Forelimb muscle (tissue), 1 donor: Measurements from ENCODE around the gene ZKSCAN8. TPM values are rescaled to one million over a fixed set of nuclear protein-coding genes. Genes with fewer than 3 reads are reported as not detected.

Experiments used
- DNase-seq: peaks from one replicate; pipeline ENCODE4 v3.0.0-alpha.2; 2013; ENCODE audit warnings: low read depth
- polyA plus RNA-seq: library from polyadenylated mRNA; unstranded; fragments of 120-200 nt; gene quantifications from one replicate; pipeline ENCODE4 v1.2.1, GENCODE V29; 2013; ENCODE audit not compliant: insufficient read length

ZKSCAN8 gene
- polyA plus RNA-seq, 1 donor: 22.1 TPM

DNA sequence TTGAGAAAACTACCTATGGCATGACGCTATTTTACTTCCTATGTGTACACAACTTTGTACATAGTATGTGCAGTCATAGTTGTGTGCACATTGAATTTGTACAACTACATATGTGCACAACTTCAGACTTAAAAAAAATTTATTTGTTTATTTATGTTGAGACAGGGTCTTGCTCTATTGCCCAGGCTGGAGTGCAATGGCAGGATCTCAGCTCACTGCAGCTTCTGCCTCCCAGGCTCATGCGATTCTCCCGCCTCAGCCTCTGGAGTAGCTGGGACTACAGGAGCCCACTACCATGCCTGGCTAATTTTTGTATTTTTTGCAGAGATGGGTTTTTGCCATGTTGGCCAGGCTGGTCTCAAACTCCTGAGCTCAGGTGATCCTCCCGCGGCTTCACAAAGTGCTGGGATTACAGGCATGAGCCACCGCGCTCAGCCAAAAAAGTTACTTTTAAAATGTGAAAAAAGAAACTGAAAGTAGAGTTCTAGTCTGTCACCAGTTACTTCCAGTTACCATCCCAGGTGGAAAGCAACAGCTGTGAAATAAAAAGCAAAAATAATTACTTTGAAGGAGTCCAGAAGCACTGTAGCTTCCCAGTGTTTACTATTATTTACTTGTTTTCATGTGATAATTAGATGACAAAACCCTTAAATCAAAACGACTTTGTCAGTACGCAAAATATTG lies 1.7 kb upstream of the ZKSCAN8 start:
- no peak for DNase-seq

- no peak for DNase-seq
Measured at GRCh38 chr6:28140616-28141015, 1.1 kb upstream of the ZKSCAN8 start.

- DNase-seq: no peak
Measured at GRCh38 chr6:28142446-28142845, 763 bp downstream of the ZKSCAN8 start.

- DNase-seq: no peak
Measured at GRCh38 chr6:28145231-28145630, 3.5 kb downstream of the ZKSCAN8 start.

- DNase-seq: no peak
Measured at GRCh38 chr6:28152531-28152930, 10.8 kb downstream of the ZKSCAN8 start.

DNA sequence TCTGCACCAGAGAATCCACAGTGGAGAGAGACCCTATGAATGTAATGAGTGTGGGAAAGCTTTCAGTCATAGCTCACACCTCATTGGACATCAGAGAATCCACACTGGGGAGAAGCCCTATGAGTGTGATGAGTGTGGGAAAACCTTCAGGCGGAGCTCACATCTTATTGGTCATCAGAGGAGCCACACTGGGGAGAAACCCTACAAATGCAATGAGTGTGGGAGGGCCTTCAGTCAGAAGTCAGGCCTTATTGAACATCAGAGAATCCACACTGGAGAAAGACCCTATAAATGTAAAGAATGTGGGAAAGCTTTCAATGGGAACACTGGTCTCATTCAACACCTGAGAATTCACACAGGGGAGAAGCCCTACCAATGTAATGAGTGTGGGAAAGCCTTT lies 11.9 kb downstream of the ZKSCAN8 start:
- no peak for DNase-seq

DNA sequence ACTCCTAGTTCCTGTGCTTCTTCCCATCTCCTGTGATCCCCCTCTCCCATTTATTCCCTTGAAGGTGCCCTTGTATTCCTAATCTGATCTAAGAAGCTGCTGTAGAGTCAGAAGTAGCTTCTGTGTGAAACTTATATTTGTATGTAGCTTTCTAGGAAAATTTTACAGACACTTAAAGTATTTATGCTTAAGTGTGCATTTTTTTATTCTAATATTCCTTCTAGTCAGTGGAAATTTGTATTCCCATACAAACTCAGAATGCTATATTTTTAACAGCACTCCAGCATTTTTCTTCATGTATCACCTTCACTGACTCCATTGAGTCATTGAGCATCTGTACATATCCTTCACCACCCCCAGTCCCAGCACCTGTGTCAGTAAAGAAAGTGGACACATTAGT lies 12.7 kb downstream of the ZKSCAN8 start:
- DNase-seq: no peak

- DNase-seq: no peak
Measured at GRCh38 chr6:28158318-28158717, 16.6 kb downstream of the ZKSCAN8 start.

GRCh38 chr6:28159029-28159607 lies 17.4 kb downstream of the ZKSCAN8 start:
- no peak for DNase-seq

DNA sequence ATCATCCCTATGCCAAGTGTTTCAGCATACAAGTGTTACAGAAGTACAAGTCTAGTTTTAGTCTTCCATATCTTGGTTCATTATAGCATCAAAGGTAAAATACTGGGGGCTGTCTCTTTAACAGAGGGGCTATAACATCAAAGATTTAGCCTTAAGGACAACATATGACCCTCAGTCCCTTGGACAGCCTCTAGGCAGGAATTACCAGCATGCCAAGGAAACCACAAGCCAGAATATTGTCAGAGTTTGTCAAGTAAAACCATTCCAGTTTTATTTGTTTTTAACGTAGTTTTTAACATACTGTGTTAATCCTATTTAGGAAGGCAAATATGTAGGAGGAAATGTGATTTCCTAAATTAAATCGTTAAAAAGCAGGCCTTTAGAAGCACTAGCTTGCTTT lies 18.6 kb downstream of the ZKSCAN8 start:
- no peak for DNase-seq

GRCh38 chr6:28161410-28162079 lies 19.9 kb downstream of the ZKSCAN8 start:
- no peak for DNase-seq

DNA sequence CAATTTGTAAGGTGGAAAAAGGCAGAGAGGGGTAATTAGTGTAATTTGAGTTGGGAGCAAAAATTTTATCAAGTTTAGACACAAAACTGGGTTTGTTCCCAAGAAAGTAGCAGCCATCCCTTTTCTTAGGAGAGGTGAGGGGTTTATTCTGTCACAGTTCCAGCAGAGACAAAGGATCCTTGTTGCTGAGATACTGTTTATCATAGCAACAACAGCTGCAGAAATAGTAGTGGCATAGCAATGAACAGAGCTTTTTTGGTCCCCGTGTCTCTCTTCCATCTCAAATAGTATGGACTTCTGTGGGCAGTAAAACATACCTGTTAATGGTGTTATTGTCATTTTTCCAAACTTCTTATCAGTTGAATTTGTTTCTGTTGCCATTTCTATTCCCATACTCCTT lies 23.9 kb downstream of the ZKSCAN8 start:
- no peak for DNase-seq

GRCh38 chr6:28167068-28167467 lies 25.4 kb downstream of the ZKSCAN8 start:
- no peak for DNase-seq

DNA sequence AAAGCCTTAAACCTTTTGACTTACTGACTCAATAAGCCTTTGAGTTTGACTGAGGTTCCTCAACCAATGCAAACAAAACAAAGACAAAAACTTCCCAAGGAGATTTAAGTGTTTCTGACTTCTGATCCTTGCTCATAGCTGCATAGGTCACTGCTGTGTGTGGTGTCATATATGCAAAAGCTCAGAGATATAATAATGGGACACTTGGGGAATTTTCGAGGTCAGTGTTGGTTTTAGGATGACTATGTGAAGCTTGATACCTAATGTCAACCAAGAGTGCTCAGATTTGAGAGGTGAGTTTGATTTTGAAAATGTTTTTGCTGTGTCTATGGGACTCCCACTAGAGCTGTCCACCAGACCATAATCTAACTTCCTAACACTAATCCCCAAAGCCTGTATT lies 26.2 kb downstream of the ZKSCAN8 start:
- DNase-seq: no peak

- DNase-seq: no peak
Measured at GRCh38 chr6:28171271-28171670, 29.6 kb downstream of the ZKSCAN8 start.

GRCh38 chr6:28172006-28172405 lies 30.3 kb downstream of the ZKSCAN8 start:
- no peak for DNase-seq

DNA sequence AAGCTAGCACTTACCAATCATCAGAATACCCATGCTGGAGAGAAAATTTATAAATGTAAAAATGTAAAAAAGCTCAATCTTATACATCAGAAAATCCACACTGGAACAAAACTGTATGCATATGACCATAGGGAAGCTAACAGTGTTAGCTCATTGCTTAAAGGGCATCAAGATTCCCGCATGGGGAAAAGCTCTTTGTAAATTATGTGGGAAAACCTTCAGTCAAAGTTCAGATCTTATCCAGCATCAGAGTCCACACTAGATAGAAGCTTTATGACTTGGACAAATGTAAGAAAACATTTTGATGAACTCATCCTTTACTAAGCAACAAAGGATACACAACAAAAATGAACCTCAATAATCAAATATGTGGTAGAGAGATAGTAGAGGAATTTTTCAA lies 34.7 kb downstream of the ZKSCAN8 start:
- DNase-seq: no peak

- no peak for DNase-seq
Measured at GRCh38 chr6:28182255-28182654, 40.6 kb downstream of the ZKSCAN8 start.

DNA sequence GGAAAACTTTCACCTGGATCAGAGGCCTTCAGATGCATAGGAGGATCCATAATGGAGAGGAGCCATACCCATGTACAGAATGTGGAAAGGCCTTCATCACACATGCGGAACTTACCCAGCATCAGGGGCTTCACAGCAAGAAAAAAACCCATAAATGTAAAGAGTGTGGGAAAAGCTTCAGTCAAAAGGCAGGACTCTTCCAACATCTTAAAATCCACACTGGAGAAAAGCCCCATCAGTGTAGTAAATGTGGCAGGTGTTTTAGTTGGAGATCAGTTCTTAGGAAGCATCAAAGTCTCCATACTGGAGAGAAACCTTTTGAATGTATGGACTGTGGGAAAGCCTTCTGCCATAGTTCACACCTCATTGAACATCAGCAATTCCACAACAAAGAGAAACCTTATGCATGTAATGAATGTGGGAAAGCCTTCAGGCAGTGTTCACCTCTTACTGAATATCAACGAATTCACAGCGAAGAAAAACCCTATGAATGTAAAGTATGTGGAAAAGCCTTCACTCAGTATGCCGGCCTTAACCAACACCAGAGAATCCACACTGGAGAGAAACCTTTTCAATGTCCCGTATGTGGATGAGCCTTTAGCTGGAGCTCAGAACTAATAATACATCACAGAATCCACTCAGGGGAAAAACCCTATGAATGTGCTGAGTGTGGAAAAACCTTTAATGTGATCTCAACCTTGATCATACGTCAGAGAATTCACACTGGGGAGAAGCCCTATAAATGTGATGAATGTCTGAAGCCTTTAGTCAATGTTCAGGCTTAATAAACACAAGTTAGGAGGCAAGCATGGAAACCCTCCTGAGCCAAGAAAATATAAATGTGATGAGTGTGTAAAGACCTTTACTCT lies 46.7 kb downstream of the ZKSCAN8 start:
- DNase-seq: no peak

- no peak for DNase-seq
Measured at GRCh38 chr6:28200020-28200419, 58.3 kb downstream of the ZKSCAN8 start.

GRCh38 chr6:28203201-28203600 lies 61.5 kb downstream of the ZKSCAN8 start:
- DNase-seq: no peak

GRCh38 chr6:28205879-28206278 lies 64.2 kb downstream of the ZKSCAN8 start:
- no peak for DNase-seq
